ENCODE results near the gene FOCAD. TPM values are rescaled to one million over a fixed set of nuclear protein-coding genes. Genes with fewer than 3 reads are reported as not detected.

The FOCAD gene
- total RNA-seq, 2 experiments from 2014 or later = 32.7 to 37.7 TPM

GRCh38 chr9:20689833-20690232, 5.8 kb downstream of the FOCAD start:
- no peak overlapping the region for H3K4me3 Mint-ChIP-seq
- H3K9me3 Mint-ChIP-seq (ENCODE audit: low read depth) = no peaks in the 10 kb centered on the region

GRCh38 chr9:20692554-20692953, 8.5 kb downstream of the FOCAD start:
- Mint-ChIP-seq H3K27ac (no peak overlapping the region), H3K4me1 (peaks cover 3% of the 10 kb centered on the region), H3K36me3 (peaks cover 9% of the 10 kb centered on the region), H3K27me3 (no peaks in the 10 kb centered on the region), H3K9me3 (ENCODE audit: low read depth) (no peaks in the 10 kb centered on the region), H3K4me3 (no peak overlapping the region)
- DNase-seq = no peak
- no peak for ATAC-seq
- CTCF ChIA-PET = no interaction called here

More at GRCh38 chr9:20689833-20690232, 5.8 kb downstream of the FOCAD start:
- Mint-ChIP-seq H3K36me3 (peaks cover 8% of the 10 kb centered on the region), H3K27me3 (no peaks in the 10 kb centered on the region), H3K27ac (no peak overlapping the region), H3K4me1 (peaks cover 8% of the 10 kb centered on the region)
- DNase-seq = no peak
- CTCF ChIA-PET = no interaction called here
- no peak for ATAC-seq

- Mint-ChIP-seq H3K27ac (no peak overlapping the region), H3K9me3 (ENCODE audit: low read depth) (no peaks in the 10 kb centered on the region), H3K36me3 (peaks cover 9% of the 10 kb centered on the region), H3K4me3 (no peak overlapping the region), H3K27me3 (no peaks in the 10 kb centered on the region), H3K4me1 (peaks cover 3% of the 10 kb centered on the region)
- no peak for ATAC-seq
- CTCF ChIA-PET = no interaction called here
- DNase-seq = no peak
These were observed 9.0 kb downstream of the FOCAD start for GRCh38 chr9:20693068-20693467.

GRCh38 chr9:20694248-20694647, 10.2 kb downstream of the FOCAD start:
- H3K9me3 Mint-ChIP-seq (ENCODE audit: low read depth) = no peaks in the 10 kb centered on the region

GRCh38 chr9:20697021-20697719, 13.1 kb downstream of the FOCAD start:
- Mint-ChIP-seq H3K4me1 (peaks cover 11% of the 10 kb centered on the region), H3K27ac (no peak overlapping the region), H3K36me3 (peaks cover 9% of the 10 kb centered on the region), H3K9me3 (ENCODE audit: low read depth) (no peaks in the 10 kb centered on the region), H3K4me3 (no peak overlapping the region), H3K27me3 (no peaks in the 10 kb centered on the region)
- ATAC-seq (no peak), DNase-seq (no peak)
- CTCF ChIA-PET = no interaction called here

More at GRCh38 chr9:20694248-20694647, 10.2 kb downstream of the FOCAD start:
- no peak overlapping the region for H3K4me3 Mint-ChIP-seq
- no peak overlapping the region for H3K27ac Mint-ChIP-seq
- H3K36me3 Mint-ChIP-seq = peaks cover 9% of the 10 kb centered on the region
- CTCF ChIA-PET = interaction anchor here (0.9 kb wide), 1 partner anchor 9 kb away, joined by 3 read pairs; no protein-coding TSS in a partner anchor
- no peaks in the 10 kb centered on the region for H3K27me3 Mint-ChIP-seq
- ATAC-seq (no peak), DNase-seq (no peak)
- peaks cover 10% of the 10 kb centered on the region for H3K4me1 Mint-ChIP-seq

- peaks cover 8% of the 10 kb centered on the region for H3K4me1 Mint-ChIP-seq
- no peaks in the 10 kb centered on the region for H3K9me3 Mint-ChIP-seq (ENCODE audit: low read depth)
- ATAC-seq (no peak), DNase-seq (no peak)
- H3K27me3 Mint-ChIP-seq = no peaks in the 10 kb centered on the region
- no peak overlapping the region for H3K4me3 Mint-ChIP-seq
- CTCF ChIA-PET = interaction anchor here (1.1 kb wide), 1 partner anchor 11 kb away, joined by 3 read pairs; no protein-coding TSS in a partner anchor
- H3K27ac Mint-ChIP-seq = no peak overlapping the region
- H3K36me3 Mint-ChIP-seq = peaks cover 5% of the 10 kb centered on the region
These were observed 14.7 kb downstream of the FOCAD start for GRCh38 chr9:20698782-20699181.

GRCh38 chr9:20701060-20701459, 17.0 kb downstream of the FOCAD start:
- no peak for ATAC-seq
- Mint-ChIP-seq H3K4me3 (no peak overlapping the region), H3K27me3 (no peaks in the 10 kb centered on the region), H3K27ac (no peak overlapping the region), H3K4me1 (peaks cover 8% of the 10 kb centered on the region), H3K36me3 (no peaks in the 10 kb centered on the region), H3K9me3 (ENCODE audit: low read depth) (no peaks in the 10 kb centered on the region)
- DNase-seq = no peak
- CTCF ChIA-PET = no interaction called here

- ATAC-seq (no peak), DNase-seq (no peak)
- CTCF ChIA-PET = no interaction called here
- Mint-ChIP-seq H3K27ac (no peak overlapping the region), H3K27me3 (no peaks in the 10 kb centered on the region), H3K4me1 (peaks cover 8% of the 10 kb centered on the region), H3K36me3 (peaks cover 8% of the 10 kb centered on the region), H3K4me3 (no peak overlapping the region), H3K9me3 (ENCODE audit: low read depth) (no peaks in the 10 kb centered on the region)
These were observed 18.5 kb downstream of the FOCAD start for GRCh38 chr9:20702570-20702969.

GRCh38 chr9:20703146-20703545, 19.1 kb downstream of the FOCAD start:
- DNase-seq (no peak), ATAC-seq (no peak)
- Mint-ChIP-seq H3K4me1 (peaks cover 8% of the 10 kb centered on the region), H3K36me3 (peaks cover 8% of the 10 kb centered on the region), H3K4me3 (no peak overlapping the region), H3K27ac (no peak overlapping the region), H3K9me3 (ENCODE audit: low read depth) (peaks cover 2% of the 10 kb centered on the region), H3K27me3 (no peaks in the 10 kb centered on the region)
- CTCF ChIA-PET = no interaction called here

GRCh38 chr9:20707708-20708107, 23.6 kb downstream of the FOCAD start:
- Mint-ChIP-seq H3K36me3 (peaks cover 11% of the 10 kb centered on the region), H3K4me3 (no peak overlapping the region), H3K27me3 (no peaks in the 10 kb centered on the region), H3K27ac (no peak overlapping the region), H3K9me3 (ENCODE audit: low read depth) (peaks cover 2% of the 10 kb centered on the region), H3K4me1 (no peaks in the 10 kb centered on the region)
- CTCF ChIA-PET = no interaction called here
- ATAC-seq = no peak
- DNase-seq = no peak

- ATAC-seq = no peak
- CTCF ChIA-PET = interaction anchor here (1.1 kb wide), 1 partner anchor 14 kb away, joined by 3 read pairs; no protein-coding TSS in a partner anchor
- Mint-ChIP-seq H3K36me3 (peaks cover 13% of the 10 kb centered on the region), H3K4me3 (no peak overlapping the region), H3K9me3 (ENCODE audit: low read depth) (no peaks in the 10 kb centered on the region), H3K27ac (no peak overlapping the region), H3K27me3 (no peaks in the 10 kb centered on the region), H3K4me1 (peaks cover 6% of the 10 kb centered on the region)
- no peak for DNase-seq
These were observed 29.1 kb downstream of the FOCAD start for GRCh38 chr9:20713172-20713571.

- no peak overlapping the region for H3K4me3 Mint-ChIP-seq
- no peak for ATAC-seq
- peaks cover 21% of the 10 kb centered on the region for H3K36me3 Mint-ChIP-seq
- H3K27me3 Mint-ChIP-seq = no peaks in the 10 kb centered on the region
- H3K9me3 Mint-ChIP-seq (ENCODE audit: low read depth) = no peaks in the 10 kb centered on the region
- no peak overlapping the region for H3K27ac Mint-ChIP-seq
- no peak for DNase-seq
- H3K4me1 Mint-ChIP-seq = peaks cover 6% of the 10 kb centered on the region
- CTCF ChIA-PET = no interaction called here
These were observed 30.7 kb downstream of the FOCAD start for GRCh38 chr9:20714442-20715415.

- no peaks in the 10 kb centered on the region for H3K9me3 Mint-ChIP-seq (ENCODE audit: low read depth)
These were observed 38.2 kb downstream of the FOCAD start for GRCh38 chr9:20722221-20722620.

More at GRCh38 chr9:20722221-20722620, 38.2 kb downstream of the FOCAD start:
- Mint-ChIP-seq H3K27ac (no peak overlapping the region), H3K4me3 (no peak overlapping the region), H3K27me3 (no peaks in the 10 kb centered on the region), H3K4me1 (peaks cover 20% of the 10 kb centered on the region), H3K36me3 (peaks cover 44% of the 10 kb centered on the region)
- DNase-seq = no peak
- CTCF ChIA-PET = no interaction called here
- ATAC-seq = no peak
